Mesenchymal stem cell (in vitro differentiated cells and primary cell): ENCODE data around the gene NFKBIB.
"Not testable (repeated sequence)": the region's sequence is repeated elsewhere in the genome, so short reads cannot be mapped to it uniquely, and the experiment has no call there.

ENCODE experiments used
- DNase-seq: peaks from one replicate; pipeline ENCODE4 v3.0.0-alpha.2; 2013
- H2AFZ ChIP-seq: one replicate; pipeline ENCODE4 v1.6.1; 2013; ENCODE audit warnings: low read depth, mild to moderate bottlenecking, control low read depth, inconsistent platforms, low read length, moderate library complexity
- H2AK5ac ChIP-seq: 2 replicates; pipeline ENCODE4 v1.6.1; 2013; ENCODE audit warnings: low read length, moderate library complexity, mild to moderate bottlenecking, inconsistent platforms; ENCODE audit not compliant: severe bottlenecking
- H2BK120ac ChIP-seq: one replicate; pipeline ENCODE4 v1.6.1; 2013; ENCODE audit warnings: low read depth, mild to moderate bottlenecking, inconsistent platforms, low read length, moderate library complexity
- H2BK12ac ChIP-seq, 2 experiments: one replicate each; pipeline ENCODE4 v1.6.1; 2013; ENCODE audit warnings: inconsistent platforms in 2 of 2, low read length in 2 of 2, mild to moderate bottlenecking in 2 of 2, moderate library complexity in 2 of 2, control low read depth in 1 of 2
- H2BK15ac ChIP-seq: one replicate; pipeline ENCODE4 v1.6.1; 2013; ENCODE audit warnings: mild to moderate bottlenecking, low read depth, inconsistent platforms; ENCODE audit not compliant: poor library complexity, severe bottlenecking
- H2BK5ac ChIP-seq: 2 replicates; pipeline ENCODE4 v1.6.1; 2013; ENCODE audit warnings: low read depth, mild to moderate bottlenecking, low read length, control low read depth, inconsistent platforms; ENCODE audit not compliant: poor library complexity, severe bottlenecking
- H3K14ac ChIP-seq, 2 experiments: one replicate each; pipeline ENCODE4 v1.6.1; 2013; ENCODE audit warnings: inconsistent platforms in 2 of 2, low read length in 2 of 2, control low read depth in 1 of 2, mild to moderate bottlenecking in 1 of 2, moderate library complexity in 1 of 2
- H3K18ac ChIP-seq, 2 experiments: one replicate each; pipeline ENCODE4 v1.6.1; 2013; ENCODE audit warnings: inconsistent platforms in 2 of 2, low read length in 2 of 2, control low read depth in 1 of 2, low read depth in 1 of 2, mild to moderate bottlenecking in 1 of 2
- H3K23ac ChIP-seq, 2 experiments: one replicate each; pipeline ENCODE4 v1.6.1; 2013; ENCODE audit warnings: inconsistent platforms in 2 of 2, low read length in 2 of 2, mild to moderate bottlenecking in 2 of 2, moderate library complexity in 2 of 2, control low read depth in 1 of 2
- H3K27ac ChIP-seq: 2 replicates; pipeline ENCODE4 v1.5.1; 2013; ENCODE audit warnings: mild to moderate bottlenecking, moderate library complexity, low read length, control low read depth, inconsistent platforms; ENCODE audit not compliant: poor library complexity, severe bottlenecking
- H3K27me3 ChIP-seq, 2 experiments: 2 replicates each; pipeline versions ENCODE4 v1.6.1 to v1.7.0; 2013; ENCODE audit warnings: low read length in 2 of 2, mild to moderate bottlenecking in 2 of 2, moderate library complexity in 2 of 2, control low read depth in 1 of 2, inconsistent platforms in 1 of 2; ENCODE audit not compliant: control insufficient read depth in 1 of 2, insufficient read depth in 1 of 2
- H3K36me3 ChIP-seq, 2 experiments: 2 replicates each; pipeline versions ENCODE4 v1.6.1 to v1.7.0; 2013; ENCODE audit warnings: low read length in 2 of 2, control low read depth in 1 of 2, inconsistent platforms in 1 of 2, low read depth in 1 of 2, mild to moderate bottlenecking in 1 of 2; ENCODE audit not compliant: insufficient read depth in 2 of 2, control insufficient read depth in 1 of 2
- H3K4ac ChIP-seq, 2 experiments: one replicate each; pipeline ENCODE4 v1.6.1; 2013; ENCODE audit warnings: inconsistent platforms in 2 of 2, low read length in 2 of 2, mild to moderate bottlenecking in 2 of 2, moderate library complexity in 2 of 2, control low read depth in 1 of 2, low read depth in 1 of 2
- H3K4me1 ChIP-seq: 2 replicates; pipeline ENCODE4 v1.6.1; 2013; ENCODE audit warnings: low read depth, low read length, control low read depth; ENCODE audit not compliant: control insufficient read depth, insufficient read depth
- H3K4me2 ChIP-seq: 2 replicates; pipeline ENCODE4 v1.6.1; 2013; ENCODE audit warnings: low read length, mild to moderate bottlenecking, inconsistent platforms; ENCODE audit not compliant: poor library complexity, severe bottlenecking
- H3K4me3 ChIP-seq, 2 experiments: 2 replicates each; pipeline versions ENCODE4 v1.5.1 to v1.7.0; 2013; ENCODE audit warnings: low read length in 2 of 2, mild to moderate bottlenecking in 2 of 2, control low read depth in 1 of 2, low read depth in 1 of 2; ENCODE audit not compliant: insufficient read depth in 1 of 2
- H3K79me1 ChIP-seq: replicated peaks from 2 replicates; pipeline ENCODE4 v1.6.1; 2013; ENCODE audit warnings: mild to moderate bottlenecking, control low read depth, low read length, inconsistent platforms; ENCODE audit not compliant: poor library complexity, severe bottlenecking
- H3K9ac ChIP-seq: 2 replicates; pipeline ENCODE4 v1.7.0; 2013; ENCODE audit warnings: mild to moderate bottlenecking, low read length, moderate library complexity
- H3K9me3 ChIP-seq: 2 replicates; pipeline ENCODE4 v1.7.0; 2013; ENCODE audit warnings: mild to moderate bottlenecking, low read length; ENCODE audit not compliant: control insufficient read depth
- H4K8ac ChIP-seq: one replicate; pipeline ENCODE4 v1.6.1; 2013; ENCODE audit warnings: inconsistent platforms, mild to moderate bottlenecking, low read length, moderate library complexity
- H4K91ac ChIP-seq: one replicate; pipeline ENCODE4 v1.6.1; 2013; ENCODE audit warnings: mild to moderate bottlenecking, low read length, inconsistent platforms
- WGBS: methylation state at CpG from one replicate; pipeline ENCODE4 v1.1.7; 2013; ENCODE audit warnings: mixed read lengths; 5-methylcytosine and 5-hydroxymethylcytosine counted together

NFKBIB gene

GRCh38 chr19:38855751-38856150 lies 44.0 kb upstream of the NFKBIB start:
- not testable (repeated sequence) for DNase-seq, H3K9ac ChIP-seq, H4K8ac ChIP-seq, H3K27ac ChIP-seq, H3K9me3 ChIP-seq, H3K27me3 ChIP-seq, H3K4ac ChIP-seq, H2BK120ac ChIP-seq, H2AK5ac ChIP-seq, H3K23ac ChIP-seq, H3K4me2 ChIP-seq, H3K36me3 ChIP-seq, H3K4me3 ChIP-seq, H2AFZ ChIP-seq, H2BK12ac ChIP-seq, H3K14ac ChIP-seq, H2BK15ac ChIP-seq, H2BK5ac ChIP-seq, H4K91ac ChIP-seq, H3K18ac ChIP-seq, H3K79me1 ChIP-seq
- peaks cover 15% of the 10 kb centered on the region for H3K4me1 ChIP-seq
- WGBS: 99% methylated on average over 20 of the region's 37 CpGs

GRCh38 chr19:38856813-38857212 lies 43.0 kb upstream of the NFKBIB start:
- H2AK5ac ChIP-seq: no peak overlapping the region
- H3K14ac ChIP-seq: no peak overlapping the region
- H3K18ac ChIP-seq: no peak overlapping the region
- H2BK15ac ChIP-seq: no peak overlapping the region
- no peak overlapping the region for H3K27ac ChIP-seq
- H4K91ac ChIP-seq: no peak overlapping the region
- no peak overlapping the region for H2BK12ac ChIP-seq
- no peak overlapping the region for H3K4me3 ChIP-seq
- no peak overlapping the region for H2BK5ac ChIP-seq
- no peaks in the 10 kb centered on the region for H3K36me3 ChIP-seq
- H3K9ac ChIP-seq: no peak overlapping the region
- WGBS: 96% methylated on average over 3 of the region's 3 CpGs
- H2BK120ac ChIP-seq: no peak overlapping the region
- H3K79me1 ChIP-seq: peaks cover 1% of the 10 kb centered on the region
- no peak overlapping the region for H4K8ac ChIP-seq
- no peaks in the 10 kb centered on the region for H3K9me3 ChIP-seq
- no peak overlapping the region for H2AFZ ChIP-seq
- no peaks in the 10 kb centered on the region for H3K27me3 ChIP-seq
- DNase-seq: no peak
- H3K4me2 ChIP-seq: no peak overlapping the region
- no peak overlapping the region for H3K4ac ChIP-seq
- H3K23ac ChIP-seq: no peak overlapping the region
- H3K4me1 ChIP-seq: peaks cover 7% of the 10 kb centered on the region

DNA sequence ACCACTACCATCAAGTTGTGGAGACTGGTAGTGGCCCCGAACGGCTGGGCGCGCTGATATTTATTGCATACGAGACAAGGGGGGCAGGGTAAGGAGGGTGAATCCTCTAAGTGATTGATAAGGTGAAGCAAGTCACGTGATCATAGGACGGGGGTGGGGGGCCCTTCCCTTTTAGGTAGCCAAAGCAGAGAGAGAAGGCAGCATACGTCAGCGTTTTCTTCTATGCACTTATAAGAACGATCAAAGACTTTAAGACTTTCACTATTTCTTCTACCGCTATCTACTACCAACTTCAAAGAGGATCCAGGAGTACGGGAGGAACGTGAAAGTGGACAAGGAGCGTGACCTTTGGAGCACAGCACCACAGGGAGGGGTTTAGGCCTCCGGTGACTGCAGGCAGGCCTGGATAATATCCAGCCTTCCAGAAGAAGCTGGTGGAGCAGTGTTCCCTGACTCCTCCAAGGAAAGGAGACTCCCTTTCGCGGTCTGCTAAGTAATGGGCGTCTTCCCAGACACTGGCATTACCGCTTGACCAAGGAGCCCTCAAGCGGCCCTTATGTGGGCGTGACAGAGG lies 40.1 kb upstream of the NFKBIB start:
- H3K36me3 ChIP-seq, H3K9ac ChIP-seq, H2BK5ac ChIP-seq, H3K27ac ChIP-seq, H3K18ac ChIP-seq, H2BK120ac ChIP-seq, H3K4me2 ChIP-seq, H3K4ac ChIP-seq, H2BK12ac ChIP-seq, H3K4me3 ChIP-seq, H4K91ac ChIP-seq, H3K4me1 ChIP-seq, DNase-seq, H3K9me3 ChIP-seq, H3K79me1 ChIP-seq, H4K8ac ChIP-seq, H2BK15ac ChIP-seq, H2AFZ ChIP-seq, H2AK5ac ChIP-seq, H3K23ac ChIP-seq, H3K27me3 ChIP-seq, H3K14ac ChIP-seq: not testable (repeated sequence)
- WGBS: 68% methylated on average over 18 of the region's 21 CpGs

- Histone ChIP-seq H3K23ac (no peak overlapping the region), H2BK120ac (no peak overlapping the region), H3K4me1 (peaks cover 9% of the 10 kb centered on the region), H3K27me3 (no peaks in the 10 kb centered on the region), H3K36me3 (no peaks in the 10 kb centered on the region), H3K4me3 (no peak overlapping the region), H4K91ac (no peak overlapping the region), H3K79me1 (no peaks in the 10 kb centered on the region), H3K4ac (no peak overlapping the region), H2BK5ac (no peak overlapping the region), H3K27ac (no peak overlapping the region), H2AFZ (no peak overlapping the region), H2BK12ac (no peak overlapping the region), H2BK15ac (no peak overlapping the region), H3K14ac (no peak overlapping the region), H3K4me2 (no peak overlapping the region), H4K8ac (no peak overlapping the region), H2AK5ac (no peak overlapping the region), H3K9ac (no peak overlapping the region), H3K9me3 (no peaks in the 10 kb centered on the region), H3K18ac (peak overlapping the region in 1 of 2 experiments; percentile 40)
- DNase-seq: no peak
- 89% methylated on average over 3 of the region's 3 CpGs for WGBS
These were observed 38.4 kb upstream of the NFKBIB start for GRCh38 chr19:38861368-38861767.
